WTC11 (cell line): ENCODE data around the gene MOGAT2. TPM values are rescaled to one million over a fixed set of nuclear protein-coding genes. Genes with fewer than 3 reads are reported as not detected.

ENCODE experiments used
- ATAC-seq: fragments of 200-7000 bp; cut with Tn5 transposase; 2 replicates; pipeline ENCODE4 v1.10.0; 2021; ENCODE audit warnings: mild to moderate bottlenecking, moderate library complexity
- CTCF ChIA-PET: fragments of 300-600 bp; sonication (Branson Sonifier 250); formaldehyde crosslinking; loops from one replicate; lab custom pipeline; 2021; ENCODE audit warnings: antibody characterized with exemption; lab: Charles Lee
- POLR2A ChIA-PET: fragments of 350-600 bp; sonication (Branson Sonifier 250); formaldehyde crosslinking; loops from one replicate; lab custom pipeline; 2021; ENCODE audit warnings: antibody characterized with exemption; lab: Charles Lee
- DNase-seq: peaks from one replicate; pipeline ENCODE4 v3.0.0; 2021; ENCODE audit warnings: low spot score
- H3K27ac Mint-ChIP-seq: 2 replicates; pipeline ENCODE4 v1.8.0; 2021; ENCODE audit warnings: mixed read lengths
- H3K27me3 Mint-ChIP-seq: 2 replicates; pipeline ENCODE4 v1.8.0; 2021; ENCODE audit warnings: low read depth, mild to moderate bottlenecking, moderate library complexity, mixed read lengths
- H3K36me3 Mint-ChIP-seq: 2 replicates; pipeline ENCODE4 v1.8.0; 2021; ENCODE audit warnings: mixed read lengths
- H3K4me1 Mint-ChIP-seq: 2 replicates; pipeline ENCODE4 v1.8.0; 2022; ENCODE audit warnings: mixed read lengths
- H3K4me3 Mint-ChIP-seq: 2 replicates; pipeline ENCODE4 v1.8.0; 2021; ENCODE audit warnings: mild to moderate bottlenecking, moderate library complexity, mixed read lengths
- H3K9me3 Mint-ChIP-seq: 2 replicates; pipeline ENCODE4 v1.8.0; 2021; ENCODE audit warnings: mixed read lengths
- ATF1 ChIP-seq: sonication (generic); formaldehyde crosslinking; IDR thresholded peaks from 2 replicates; pipeline ENCODE4 v1.8.1; 2023; ENCODE audit warnings: mild to moderate bottlenecking, moderate library complexity, missing genetic modification reagents
- CBFB ChIP-seq: sonication (generic); formaldehyde crosslinking; IDR thresholded peaks from 2 replicates; pipeline ENCODE4 v1.8.1; 2022; ENCODE audit warnings: mild to moderate bottlenecking, low read depth, missing genetic modification reagents
- E2F1 ChIP-seq: sonication (generic); formaldehyde crosslinking; IDR thresholded peaks from 2 replicates; pipeline ENCODE4 v1.8.0; 2022; ENCODE audit warnings: mild to moderate bottlenecking, missing genetic modification reagents
- FOXP1 ChIP-seq: sonication (generic); formaldehyde crosslinking; IDR thresholded peaks from 2 replicates; pipeline ENCODE4 v1.8.0; 2022; ENCODE audit warnings: missing genetic modification reagents, mild to moderate bottlenecking, moderate library complexity, borderline replicate concordance
- HMGA2 ChIP-seq: fragments of 250-450 bp; sonication (Bioruptor Pico); IDR thresholded peaks from 2 replicates; pipeline ENCODE4 v1.4.0; 2021; ENCODE audit warnings: mild to moderate bottlenecking, moderate library complexity
- JAZF1 ChIP-seq: fragments of 250-450 bp; sonication (Bioruptor Pico); IDR thresholded peaks from 2 replicates; pipeline ENCODE4 v1.9.0; 2021; ENCODE audit warnings: moderate library complexity, mild to moderate bottlenecking, inconsistent platforms
- JUN ChIP-seq: sonication (generic); formaldehyde crosslinking; IDR thresholded peaks from 2 replicates; pipeline ENCODE4 v1.8.0; 2023; ENCODE audit warnings: mild to moderate bottlenecking, missing genetic modification reagents
- MXD4 ChIP-seq: fragments of 250-450 bp; sonication (Bioruptor Pico); IDR thresholded peaks from 2 replicates; pipeline ENCODE4 v1.8.0; 2021; ENCODE audit warnings: mild to moderate bottlenecking, moderate library complexity, borderline replicate concordance
- NFATC4 ChIP-seq: fragments of 250-450 bp; sonication (Bioruptor Pico); IDR thresholded peaks from 2 replicates; pipeline ENCODE4 v1.9.0; 2021; ENCODE audit warnings: mild to moderate bottlenecking
- NFYB ChIP-seq: sonication (generic); formaldehyde crosslinking; conservative IDR thresholded peaks from 2 replicates; pipeline ENCODE4 v1.8.0; 2022; ENCODE audit warnings: low read depth, missing genetic modification reagents
- RORB ChIP-seq: fragments of 250-450 bp; sonication (Bioruptor Pico); IDR thresholded peaks from 2 replicates; pipeline ENCODE4 v1.9.0; 2021; ENCODE audit warnings: mild to moderate bottlenecking
- TCF7 ChIP-seq: sonication (generic); formaldehyde crosslinking; IDR thresholded peaks from 2 replicates; pipeline ENCODE4 v1.8.0; 2022; ENCODE audit warnings: mild to moderate bottlenecking, low read depth, missing genetic modification reagents, moderate library complexity
- TEAD1 ChIP-seq: sonication (generic); formaldehyde crosslinking; IDR thresholded peaks from 2 replicates; pipeline ENCODE4 v1.8.0; 2022; ENCODE audit warnings: mild to moderate bottlenecking, missing genetic modification reagents
- TP53 ChIP-seq: sonication (generic); formaldehyde crosslinking; IDR thresholded peaks from 2 replicates; pipeline ENCODE4 v1.8.1; 2023; ENCODE audit warnings: mild to moderate bottlenecking, missing genetic modification reagents
- ZNF138 ChIP-seq: sonication (generic); formaldehyde crosslinking; conservative IDR thresholded peaks from 2 replicates; pipeline ENCODE4 v1.8.1; 2022; ENCODE audit warnings: mild to moderate bottlenecking, moderate library complexity, missing genetic modification reagents
- ZNF317 ChIP-seq: sonication (generic); formaldehyde crosslinking; IDR thresholded peaks from 2 replicates; pipeline ENCODE4 v1.8.1; 2023; ENCODE audit warnings: low read depth, mild to moderate bottlenecking, moderate library complexity, missing genetic modification reagents, borderline replicate concordance
- ZNF423 ChIP-seq: fragments of 250-450 bp; sonication (Bioruptor Pico); IDR thresholded peaks from 2 replicates; pipeline ENCODE4 v2.1.2; 2022; ENCODE audit warnings: mild to moderate bottlenecking, moderate library complexity
- ZNF532 ChIP-seq: fragments of 250-450 bp; sonication (Bioruptor Pico); IDR thresholded peaks from 2 replicates; pipeline ENCODE4 v1.9.0; 2021; ENCODE audit warnings: mild to moderate bottlenecking, borderline replicate concordance
- total RNA-seq: library from RNA; stranded (reverse); gene quantifications from 3 replicates; pipeline ENCODE4 v1.2.3, GENCODE V29; 2021
- TF ChIP-seq, protein P1 (sequence below): sonication (generic); formaldehyde crosslinking; IDR thresholded peaks from 2 replicates; pipeline ENCODE4 v1.8.1; 2023; ENCODE audit warnings: mild to moderate bottlenecking, missing genetic modification reagents
- TF ChIP-seq, protein P2 (sequence below): fragments of 250-450 bp; sonication (Bioruptor Pico); IDR thresholded peaks from 2 replicates; pipeline ENCODE4 v2.1.2; 2022; ENCODE audit warnings: mild to moderate bottlenecking, moderate library complexity
- TF ChIP-seq, protein P3 (sequence below): sonication (generic); formaldehyde crosslinking; IDR thresholded peaks from 2 replicates; pipeline ENCODE4 v1.8.1; 2023; ENCODE audit warnings: mild to moderate bottlenecking, moderate library complexity, missing genetic modification reagents

Gene MOGAT2
- total RNA-seq, 1 experiment from 2014 or later = not detected

DNA sequence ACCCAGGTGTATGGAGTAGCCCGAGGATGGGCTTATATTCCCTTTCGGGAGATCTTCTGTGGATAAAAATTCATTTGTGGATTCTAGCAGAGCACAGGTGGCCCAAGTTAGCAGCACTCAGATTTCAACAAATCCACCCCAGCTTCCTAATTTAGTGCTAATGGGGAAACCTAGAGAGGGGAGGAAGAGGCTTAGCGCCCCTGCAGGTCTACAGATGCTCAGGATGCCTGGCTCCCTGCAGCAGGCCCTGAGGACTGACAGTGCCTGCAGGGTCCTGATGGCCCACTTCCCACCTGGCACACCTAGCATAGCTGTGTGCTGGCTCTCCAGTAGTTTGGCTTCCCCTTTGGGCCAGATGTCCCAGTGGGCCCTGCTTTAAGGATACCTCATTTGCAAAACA is 57.4 kb downstream of the MOGAT2 start (continued):
- no peak for TF ChIP-seq JUN (CRISPR knock-in tag)
- TF ChIP-seq, protein P1, sequence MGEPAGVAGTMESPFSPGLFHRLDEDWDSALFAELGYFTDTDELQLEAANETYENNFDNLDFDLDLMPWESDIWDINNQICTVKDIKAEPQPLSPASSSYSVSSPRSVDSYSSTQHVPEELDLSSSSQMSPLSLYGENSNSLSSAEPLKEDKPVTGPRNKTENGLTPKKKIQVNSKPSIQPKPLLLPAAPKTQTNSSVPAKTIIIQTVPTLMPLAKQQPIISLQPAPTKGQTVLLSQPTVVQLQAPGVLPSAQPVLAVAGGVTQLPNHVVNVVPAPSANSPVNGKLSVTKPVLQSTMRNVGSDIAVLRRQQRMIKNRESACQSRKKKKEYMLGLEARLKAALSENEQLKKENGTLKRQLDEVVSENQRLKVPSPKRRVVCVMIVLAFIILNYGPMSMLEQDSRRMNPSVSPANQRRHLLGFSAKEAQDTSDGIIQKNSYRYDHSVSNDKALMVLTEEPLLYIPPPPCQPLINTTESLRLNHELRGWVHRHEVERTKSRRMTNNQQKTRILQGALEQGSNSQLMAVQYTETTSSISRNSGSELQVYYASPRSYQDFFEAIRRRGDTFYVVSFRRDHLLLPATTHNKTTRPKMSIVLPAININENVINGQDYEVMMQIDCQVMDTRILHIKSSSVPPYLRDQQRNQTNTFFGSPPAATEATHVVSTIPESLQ (CRISPR knock-in tag) = no peak
- TF ChIP-seq, protein P2, sequence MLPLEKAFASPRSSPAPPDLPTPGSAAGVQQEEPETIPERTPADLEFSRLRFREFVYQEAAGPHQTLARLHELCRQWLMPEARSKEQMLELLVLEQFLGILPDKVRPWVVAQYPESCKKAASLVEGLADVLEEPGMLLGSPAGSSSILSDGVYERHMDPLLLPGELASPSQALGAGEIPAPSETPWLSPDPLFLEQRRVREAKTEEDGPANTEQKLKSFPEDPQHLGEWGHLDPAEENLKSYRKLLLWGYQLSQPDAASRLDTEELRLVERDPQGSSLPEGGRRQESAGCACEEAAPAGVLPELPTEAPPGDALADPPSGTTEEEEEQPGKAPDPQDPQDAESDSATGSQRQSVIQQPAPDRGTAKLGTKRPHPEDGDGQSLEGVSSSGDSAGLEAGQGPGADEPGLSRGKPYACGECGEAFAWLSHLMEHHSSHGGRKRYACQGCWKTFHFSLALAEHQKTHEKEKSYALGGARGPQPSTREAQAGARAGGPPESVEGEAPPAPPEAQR (CRISPR knock-in tag) = no peak
- TF ChIP-seq TCF7 = no peak
- no peak for TF ChIP-seq TEAD1 (CRISPR knock-in tag)
- no peak for TF ChIP-seq CBFB (CRISPR knock-in tag)
- TF ChIP-seq, protein P3, sequence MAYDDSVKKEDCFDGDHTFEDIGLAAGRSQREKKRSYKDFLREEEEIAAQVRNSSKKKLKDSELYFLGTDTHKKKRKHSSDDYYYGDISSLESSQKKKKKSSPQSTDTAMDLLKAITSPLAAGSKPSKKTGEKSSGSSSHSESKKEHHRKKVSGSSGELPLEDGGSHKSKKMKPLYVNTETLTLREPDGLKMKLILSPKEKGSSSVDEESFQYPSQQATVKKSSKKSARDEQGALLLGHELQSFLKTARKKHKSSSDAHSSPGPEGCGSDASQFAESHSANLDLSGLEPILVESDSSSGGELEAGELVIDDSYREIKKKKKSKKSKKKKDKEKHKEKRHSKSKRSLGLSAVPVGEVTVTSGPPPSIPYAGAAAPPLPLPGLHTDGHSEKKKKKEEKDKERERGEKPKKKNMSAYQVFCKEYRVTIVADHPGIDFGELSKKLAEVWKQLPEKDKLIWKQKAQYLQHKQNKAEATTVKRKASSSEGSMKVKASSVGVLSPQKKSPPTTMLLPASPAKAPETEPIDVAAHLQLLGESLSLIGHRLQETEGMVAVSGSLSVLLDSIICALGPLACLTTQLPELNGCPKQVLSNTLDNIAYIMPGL (CRISPR knock-in tag) = no peak
- no peak for TF ChIP-seq TP53 (CRISPR knock-in tag)
- TF ChIP-seq HMGA2 (CRISPR knock-in tag) = no peak
- TF ChIP-seq MXD4 = no peak
- no peak for TF ChIP-seq ZNF423 (CRISPR knock-in tag)

DNA sequence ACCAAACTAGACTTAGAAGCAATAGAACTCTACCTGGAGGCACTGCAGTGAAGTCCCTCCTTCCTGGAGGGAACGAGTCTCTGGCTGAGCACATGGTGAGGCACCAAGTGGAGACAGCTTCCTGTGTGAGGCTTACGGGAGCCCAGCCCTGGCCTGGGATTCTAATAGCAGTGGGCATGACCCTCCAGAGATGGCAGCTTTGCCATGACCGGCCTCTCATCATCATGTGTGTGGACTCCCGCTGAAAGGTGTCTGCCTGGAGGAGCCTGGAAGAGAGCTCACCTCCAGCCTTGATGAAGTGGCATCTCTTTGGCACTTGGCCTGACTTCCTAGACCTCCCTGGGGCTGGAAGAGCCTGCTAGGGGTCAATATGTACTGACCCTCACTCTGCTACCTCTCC is 58.9 kb downstream of the MOGAT2 start:
- Mint-ChIP-seq H3K4me3 (no peak overlapping the region), H3K4me1 (peaks cover 18% of the 10 kb centered on the region), H3K27me3 (peaks cover 16% of the 10 kb centered on the region), H3K27ac (no peak overlapping the region), H3K36me3 (no peaks in the 10 kb centered on the region), H3K9me3 (no peaks in the 10 kb centered on the region)
- no peak for ATAC-seq
- ChIA-PET POLR2A (no interaction called here), CTCF (no interaction called here)
- TF ChIP-seq ZNF317 = no peak
- no peak for TF ChIP-seq TEAD1 (CRISPR knock-in tag)
- DNase-seq = no peak

DNA sequence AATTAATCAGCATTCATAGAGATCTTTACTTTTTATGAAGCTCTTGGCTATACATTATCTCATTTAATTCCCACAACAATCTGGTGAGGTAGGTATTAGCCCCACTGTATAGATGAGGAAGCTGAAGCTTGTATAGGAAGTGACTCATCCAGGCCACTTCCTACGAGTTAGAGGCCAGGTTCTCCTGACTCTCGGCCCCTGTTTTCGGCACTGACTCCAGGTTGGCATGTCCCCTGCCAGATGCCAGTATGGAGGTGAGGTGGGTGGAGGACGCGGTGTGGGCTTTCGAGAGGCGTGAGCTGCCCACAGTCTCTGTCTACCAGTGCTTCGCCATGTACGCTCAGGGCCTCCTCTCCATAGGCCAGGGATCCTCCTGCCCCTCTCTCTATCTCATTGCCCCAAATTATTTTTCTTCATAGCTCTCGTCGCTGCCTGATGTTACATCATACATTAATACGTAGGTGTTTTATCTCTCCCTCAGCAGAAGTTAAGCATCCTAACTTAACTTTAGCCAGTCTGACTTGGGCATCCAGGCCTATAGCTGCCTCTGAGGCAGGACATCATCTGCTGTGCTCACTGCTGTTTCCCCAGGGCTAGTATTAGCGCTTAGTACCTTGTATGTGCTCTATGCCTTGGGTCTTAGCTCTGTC is 59.9 kb downstream of the MOGAT2 start:
- no peak for ATAC-seq
- Mint-ChIP-seq H3K4me1 (peaks cover 18% of the 10 kb centered on the region), H3K4me3 (no peak overlapping the region), H3K36me3 (no peaks in the 10 kb centered on the region), H3K27ac (no peak overlapping the region), H3K27me3 (peaks cover 6% of the 10 kb centered on the region), H3K9me3 (no peaks in the 10 kb centered on the region)
- CTCF ChIA-PET = interaction anchor here (0.6 kb wide), 1 partner anchor 201 kb away, joined by 3 read pairs; no protein-coding TSS in a partner anchor
- no peak for DNase-seq
- POLR2A ChIA-PET = no interaction called here
- TF ChIP-seq CBFB (CRISPR knock-in tag) = no peak
- no peak for TF ChIP-seq FOXP1 (CRISPR knock-in tag)
- no peak for TF ChIP-seq ZNF317
- no peak for TF ChIP-seq NFATC4
- TF ChIP-seq, all 79 proteins: peak for 0

DNA sequence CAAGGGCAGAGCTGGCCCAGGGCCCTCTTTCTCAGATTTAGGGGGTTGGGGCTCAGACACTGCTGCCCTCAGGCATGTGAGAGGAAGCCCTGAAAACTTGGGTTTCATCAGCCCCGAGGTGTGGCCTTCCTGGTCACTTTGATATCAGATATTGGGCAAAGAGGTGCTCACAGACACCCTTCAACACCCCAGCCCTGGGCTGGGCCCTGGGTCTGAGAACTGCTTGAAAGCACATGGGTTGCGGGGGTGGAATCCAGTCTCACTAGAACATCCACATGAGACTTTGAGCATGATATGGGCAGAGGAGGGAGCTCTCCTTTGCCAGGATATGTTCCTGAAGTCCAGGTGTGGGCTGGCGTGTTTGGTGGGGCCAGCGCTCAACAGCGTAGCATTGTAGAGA is 61.3 kb downstream of the MOGAT2 start:
- ChIA-PET CTCF (interaction anchor here (0.7 kb wide), 1 partner anchor 430 kb away, joined by 3 read pairs; no protein-coding TSS in a partner anchor), POLR2A (no interaction called here)
- peaks cover 4% of the 10 kb centered on the region for H3K27me3 Mint-ChIP-seq
- TF ChIP-seq NFATC4 (no peak), E2F1 (no peak), ATF1 (CRISPR knock-in tag) (no peak), JAZF1 (CRISPR knock-in tag) (no peak), TCF7 (no peak), NFYB (no peak), ZNF138 (no peak), RORB (CRISPR knock-in tag) (no peak), ZNF532 (CRISPR knock-in tag) (no peak)

More for the DNA sequence above, 61.3 kb downstream of the MOGAT2 start:
- no peak overlapping the region for H3K4me3 Mint-ChIP-seq
- ATAC-seq (no peak), DNase-seq (no peak)
- peaks cover 18% of the 10 kb centered on the region for H3K4me1 Mint-ChIP-seq
- H3K27ac Mint-ChIP-seq = no peak overlapping the region
- H3K36me3 Mint-ChIP-seq = no peaks in the 10 kb centered on the region
- no peaks in the 10 kb centered on the region for H3K9me3 Mint-ChIP-seq
